HK-2 (cell line): Measurements from ENCODE around the gene AGO1.

Experiments used
- DNase-seq: peaks from one replicate; pipeline ENCODE4 v3.0.0-alpha.2; 2018; ENCODE audit not compliant: unreplicated experiment

The AGO1 gene

DNA sequence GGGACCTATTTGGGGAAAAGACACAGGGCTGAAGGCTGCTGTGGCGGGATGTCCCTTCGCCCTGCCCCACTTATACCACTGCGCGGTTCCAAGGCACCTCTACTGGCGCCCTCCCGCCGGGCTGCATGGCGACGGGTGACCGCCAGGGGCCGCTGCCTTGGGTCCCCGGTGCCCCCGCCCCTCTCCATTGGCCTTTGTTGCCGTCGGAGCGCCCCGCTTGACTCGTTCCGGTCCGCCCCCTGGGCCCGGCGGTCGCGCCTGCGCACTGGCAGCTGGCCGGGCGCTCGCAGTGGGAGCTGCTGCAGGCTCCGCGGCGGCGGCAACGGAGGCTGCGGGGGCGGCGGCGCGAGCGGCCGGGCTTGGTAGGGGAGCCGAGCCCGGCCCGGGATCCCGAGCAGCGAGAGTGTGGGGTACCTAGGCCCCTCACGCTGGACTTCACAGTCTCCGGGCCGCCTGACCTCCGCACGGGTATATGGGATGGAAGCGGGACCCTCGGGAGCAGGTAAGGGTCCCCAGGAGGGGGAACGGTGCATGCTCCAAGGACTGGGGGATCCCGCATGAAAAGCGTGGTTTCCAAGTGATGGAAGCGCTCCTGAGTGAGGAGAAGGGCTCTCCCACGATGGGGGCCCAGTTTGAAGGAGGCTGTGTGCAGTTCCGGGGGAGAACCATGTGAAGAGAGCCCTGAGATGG is at the start of gene AGO1:
Gene AGO1 (plus strand): TSS at position 265 of the 690 bp plus-strand sequence. CDS start 213 bp downstream, at position 478.
- peak; percentile 95 for DNase-seq

DNA sequence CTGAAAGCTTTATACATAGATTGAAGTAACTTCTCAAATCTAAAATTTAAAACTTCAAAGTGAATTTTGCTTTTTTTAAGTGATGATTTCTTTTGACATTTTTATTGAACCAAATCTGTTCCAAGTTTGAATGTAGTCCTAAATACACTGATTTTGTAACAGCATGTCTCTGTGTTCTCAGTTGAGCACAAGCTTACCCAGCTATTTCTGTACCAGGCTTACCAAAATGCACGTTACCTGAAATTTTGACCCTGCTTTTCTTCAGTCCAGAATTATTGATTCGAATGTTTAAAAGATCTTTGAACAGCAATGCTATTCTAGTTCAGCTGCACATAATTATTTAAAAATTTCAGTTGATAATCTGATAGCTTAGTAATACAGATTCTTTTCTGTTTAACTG is 49.6 kb upstream of the AGO1 start:
- DNase-seq = no peak

DNA sequence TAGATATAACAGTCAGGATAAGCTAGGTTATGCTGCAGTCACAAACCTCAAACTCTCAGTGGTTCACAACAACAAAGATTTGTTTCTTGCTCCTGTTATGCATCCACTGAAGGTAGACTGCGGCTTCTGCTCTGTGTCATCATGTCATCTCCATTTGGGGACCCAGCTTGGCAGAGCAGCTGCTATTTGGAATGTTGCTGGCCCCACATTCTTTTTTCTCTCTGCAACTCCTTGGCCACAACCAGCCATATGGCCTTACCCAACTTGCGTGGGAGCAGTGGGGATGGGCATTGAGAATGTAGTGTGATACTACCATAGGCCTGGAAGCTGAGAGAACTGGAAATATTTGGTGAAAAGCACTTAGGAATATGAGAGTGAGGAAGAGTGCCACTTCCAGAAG is 48.8 kb upstream of the AGO1 start:
- DNase-seq = no peak

DNA sequence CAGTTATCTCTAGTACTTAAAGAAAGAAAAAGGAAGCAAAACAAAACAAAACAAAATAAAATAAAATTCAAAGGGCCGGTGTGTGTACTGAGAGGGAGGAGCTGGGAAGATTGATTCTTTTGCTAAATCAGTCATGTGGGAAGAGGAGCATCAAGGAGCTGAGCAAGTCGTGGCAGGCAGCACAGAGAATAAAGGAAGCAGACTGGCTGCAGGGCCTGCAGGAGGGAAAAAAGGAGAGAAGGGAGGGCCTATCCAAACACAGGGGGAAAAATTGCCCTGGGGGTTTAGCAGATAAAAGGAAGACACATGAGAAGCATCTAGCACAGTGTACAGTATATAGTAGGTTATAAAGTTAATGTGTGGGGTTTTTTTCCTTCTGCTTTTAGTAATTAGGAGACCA is 47.6 kb upstream of the AGO1 start:
- no peak for DNase-seq

DNA sequence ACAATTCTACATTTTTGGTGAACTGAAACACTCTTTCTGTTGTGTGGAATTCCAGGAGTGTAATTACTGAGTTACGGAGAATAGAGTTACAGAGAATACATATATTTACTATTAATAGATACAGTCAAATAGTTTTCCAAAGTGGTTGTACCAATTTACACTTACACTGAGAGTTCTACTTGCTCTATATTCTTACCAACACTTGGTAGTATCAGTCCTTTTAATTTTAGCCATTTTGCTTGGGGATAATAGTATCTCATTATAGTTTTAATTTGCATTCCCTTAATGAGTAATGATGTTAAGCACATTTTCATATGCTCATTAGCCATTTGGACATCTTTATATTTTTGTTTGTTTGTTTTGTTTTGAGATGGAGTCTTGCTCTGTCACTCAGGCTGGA is 46.3 kb upstream of the AGO1 start:
- no peak for DNase-seq

DNA sequence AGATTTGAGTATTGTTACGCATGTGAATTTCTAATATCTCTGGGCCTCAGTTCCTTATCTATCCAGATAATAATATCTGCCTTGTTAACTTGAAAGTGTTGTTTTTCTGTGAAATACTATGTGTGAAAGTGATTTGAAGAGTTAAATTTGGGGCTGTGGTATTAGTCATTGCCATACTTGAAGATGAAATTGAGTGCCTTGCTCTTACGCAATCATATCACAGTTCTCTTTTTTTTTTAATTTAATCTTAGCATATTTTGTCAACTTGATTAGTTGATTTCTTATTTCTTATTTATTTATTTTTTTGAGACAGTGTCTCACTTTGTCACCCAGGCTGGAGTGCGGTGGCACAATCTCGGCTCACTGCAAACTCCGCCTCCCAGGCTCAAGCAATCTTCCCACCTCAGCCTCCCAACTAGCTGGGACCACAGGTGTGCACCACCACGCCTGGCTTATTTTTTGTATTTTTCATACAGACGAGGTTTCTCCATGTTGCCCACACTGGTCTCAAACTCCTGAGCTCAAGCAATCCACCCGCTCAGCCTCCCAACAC is 44.2 kb upstream of the AGO1 start:
- no peak for DNase-seq

DNA sequence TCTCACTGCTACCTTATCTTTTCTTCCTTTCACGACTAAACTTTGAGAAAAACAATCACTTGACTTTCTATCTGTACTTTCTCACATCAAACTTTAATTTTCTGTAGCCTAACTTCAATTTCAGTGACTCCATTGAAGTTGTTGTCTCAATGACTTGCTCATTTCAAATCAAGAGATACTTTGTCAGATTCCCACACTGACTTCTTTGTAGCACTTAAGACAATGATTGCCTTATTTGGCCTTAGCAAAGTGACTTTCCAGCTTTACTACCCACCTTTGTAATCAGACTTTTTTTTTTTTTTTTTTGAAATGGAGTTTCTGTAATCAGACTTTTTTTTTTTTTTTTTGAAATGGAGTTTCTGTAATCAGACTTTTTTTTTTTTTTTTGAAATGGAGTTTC is 38.2 kb upstream of the AGO1 start:
- DNase-seq = no peak

DNA sequence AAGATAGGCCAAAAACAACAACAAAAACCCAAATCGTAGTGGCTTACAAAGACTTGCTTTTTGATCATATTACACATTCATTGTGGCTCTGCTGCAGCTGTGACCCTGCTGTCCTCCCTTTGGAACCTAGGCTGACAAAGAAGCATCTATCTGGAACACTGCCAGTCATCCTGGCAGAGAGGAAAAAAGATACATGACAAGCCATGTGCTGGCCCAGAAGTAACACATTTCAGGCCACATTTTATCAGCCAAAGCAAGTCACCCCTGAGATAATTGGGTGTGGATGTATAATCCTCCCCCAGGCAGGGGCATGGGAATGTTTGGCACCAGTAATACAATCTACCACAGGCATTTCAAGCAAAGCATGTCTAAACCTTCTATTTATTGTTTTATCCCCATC is 37.2 kb upstream of the AGO1 start:
- DNase-seq = no peak

DNA sequence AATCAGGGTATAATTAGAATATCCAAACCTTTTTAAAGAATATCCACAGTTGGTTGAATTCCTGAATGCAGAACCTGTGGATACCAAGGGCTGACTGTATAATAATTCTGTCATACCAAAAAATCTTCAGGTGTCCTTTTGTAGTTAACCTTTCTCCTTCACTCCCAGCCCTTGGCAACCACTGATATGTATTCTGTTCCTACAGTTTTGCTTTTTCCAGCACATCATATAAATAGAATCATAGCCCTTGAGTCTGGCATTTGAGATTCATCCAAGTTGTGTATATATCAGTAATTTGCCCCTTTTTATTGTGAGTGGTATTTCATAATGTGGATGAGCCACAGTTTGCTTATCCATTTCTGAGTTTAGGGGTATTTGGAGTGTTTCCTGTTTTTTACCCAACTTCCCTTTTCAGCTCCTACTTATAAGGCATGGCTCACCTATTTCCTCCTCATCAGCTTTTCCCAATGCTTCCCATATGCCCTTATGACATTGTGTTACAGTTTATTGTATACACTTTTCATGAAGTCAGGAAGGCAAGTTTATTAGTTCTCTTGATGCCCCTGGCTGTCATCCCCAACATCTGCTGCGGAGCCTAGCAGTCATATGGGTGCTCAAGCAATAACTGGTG is 35.0 kb upstream of the AGO1 start:
- DNase-seq = no peak

DNA sequence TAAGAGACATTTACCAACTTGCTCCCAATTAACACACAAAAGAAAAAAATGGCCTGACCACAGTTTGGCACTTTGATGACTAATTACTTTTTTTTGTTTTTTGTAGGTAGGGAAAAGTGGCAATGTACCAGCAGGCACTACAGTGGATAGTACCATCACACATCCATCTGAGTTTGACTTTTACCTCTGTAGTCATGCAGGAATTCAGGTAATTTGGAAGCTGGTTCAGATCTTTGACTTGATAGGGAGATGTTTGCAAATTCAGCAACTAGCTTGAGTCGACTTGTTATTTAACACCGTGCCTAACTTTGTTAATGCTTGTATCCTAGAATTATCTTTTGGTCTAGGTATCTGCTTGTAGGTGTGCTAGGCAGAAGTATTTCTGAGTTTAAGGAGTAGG is 33.0 kb upstream of the AGO1 start:
- DNase-seq = no peak

DNA sequence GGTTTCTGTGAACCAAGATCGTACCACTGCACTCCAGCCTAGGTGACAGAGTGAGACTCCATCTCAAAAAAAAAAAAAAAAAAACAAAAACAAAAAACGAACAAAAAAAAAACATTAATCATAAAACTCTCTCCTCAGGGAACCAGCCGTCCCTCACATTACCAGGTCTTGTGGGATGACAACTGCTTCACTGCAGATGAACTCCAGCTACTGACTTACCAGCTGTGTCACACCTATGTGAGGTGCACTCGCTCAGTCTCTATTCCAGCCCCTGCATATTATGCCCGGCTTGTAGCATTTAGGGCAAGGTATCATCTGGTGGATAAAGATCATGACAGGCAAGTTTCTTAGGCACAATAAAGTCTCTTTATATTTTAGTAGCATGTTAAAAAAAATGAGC is 32.3 kb upstream of the AGO1 start:
- DNase-seq = no peak

DNA sequence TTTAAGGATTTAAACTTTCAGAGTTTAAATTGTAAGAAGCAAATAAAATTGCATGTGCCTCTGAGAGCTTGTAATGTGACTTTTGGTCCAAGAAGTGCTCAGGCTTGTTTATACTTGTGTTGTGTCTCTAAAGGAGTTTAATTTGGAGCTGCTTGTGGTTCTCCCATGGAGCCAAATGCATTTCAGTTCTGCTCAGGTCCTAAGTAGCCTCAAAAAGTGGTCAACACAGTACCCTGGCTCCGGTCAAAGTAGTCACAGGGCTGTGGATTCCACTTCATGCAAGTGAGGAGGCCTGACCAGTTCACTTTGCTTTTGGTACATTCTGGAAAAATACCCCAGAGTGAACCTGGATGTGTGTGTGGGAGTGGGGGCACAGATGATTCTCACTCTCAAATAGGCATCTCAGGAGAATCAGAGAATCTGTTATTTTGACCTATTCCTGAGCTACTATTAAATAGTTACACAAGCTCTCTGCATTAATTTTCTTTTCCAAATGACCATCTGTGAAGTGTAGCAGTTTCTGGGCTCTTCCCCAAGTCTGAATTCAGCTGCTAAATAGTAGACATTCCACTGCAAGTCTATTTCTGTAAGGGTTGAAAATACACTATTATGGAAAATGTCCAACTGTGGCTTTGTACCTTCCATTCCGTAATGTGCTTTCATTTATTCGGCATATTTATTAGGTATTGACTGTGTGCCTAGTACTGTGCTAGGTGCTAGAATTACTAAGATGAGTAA is 31.7 kb upstream of the AGO1 start:
- DNase-seq = no peak

DNA sequence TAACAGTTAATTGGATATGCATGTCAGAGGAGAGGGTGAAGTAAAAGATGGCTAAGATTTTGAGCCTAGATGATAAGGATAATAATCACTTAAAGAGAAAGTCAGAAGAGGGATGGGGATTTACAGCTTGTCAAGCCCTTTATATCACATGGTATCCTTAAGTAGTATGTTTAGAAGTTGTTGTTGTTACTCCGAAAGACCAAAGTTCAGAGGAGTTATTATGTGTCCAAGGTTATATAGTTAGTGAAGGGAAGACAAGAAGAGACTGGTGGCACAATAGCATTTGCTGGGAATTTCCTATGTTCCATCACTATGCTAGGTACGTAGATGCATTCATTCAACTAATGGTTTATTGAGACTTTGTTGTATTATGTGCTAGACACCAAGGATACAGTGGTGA is 30.8 kb upstream of the AGO1 start:
- DNase-seq = no peak

DNA sequence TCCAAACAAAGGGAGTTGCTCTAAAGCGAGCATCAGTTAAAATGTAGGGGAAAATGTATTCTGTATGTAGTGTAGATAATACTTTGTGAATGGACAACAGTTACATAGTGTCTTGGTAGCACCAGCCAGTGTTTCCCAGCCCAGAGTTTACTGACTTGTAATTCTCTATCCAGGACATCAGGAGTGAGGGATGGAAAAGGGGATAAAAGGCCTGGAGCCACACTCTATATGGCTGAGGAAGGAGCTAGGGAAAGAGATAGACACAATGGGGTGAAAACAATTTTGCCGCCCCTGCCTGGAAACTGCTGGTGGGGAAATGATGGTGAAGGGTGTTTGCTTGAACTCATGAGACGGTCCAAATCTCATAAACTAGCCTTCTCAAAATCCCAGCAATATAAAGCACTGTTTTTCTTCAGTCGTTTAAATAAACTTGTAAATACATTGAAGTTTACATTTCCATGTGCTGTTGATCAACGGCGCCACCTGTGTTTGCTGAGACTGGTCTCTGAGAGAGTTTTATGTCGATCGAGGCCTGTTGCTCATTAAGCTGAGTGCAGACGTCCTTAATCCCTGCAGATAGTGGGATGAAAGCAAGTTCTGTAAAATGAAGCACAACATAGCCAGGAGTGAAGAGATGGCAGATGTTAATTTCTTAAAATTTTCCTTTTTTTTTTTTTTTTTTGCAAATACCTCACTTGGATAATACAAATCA is 27.9 kb upstream of the AGO1 start:
- no peak for DNase-seq

DNA sequence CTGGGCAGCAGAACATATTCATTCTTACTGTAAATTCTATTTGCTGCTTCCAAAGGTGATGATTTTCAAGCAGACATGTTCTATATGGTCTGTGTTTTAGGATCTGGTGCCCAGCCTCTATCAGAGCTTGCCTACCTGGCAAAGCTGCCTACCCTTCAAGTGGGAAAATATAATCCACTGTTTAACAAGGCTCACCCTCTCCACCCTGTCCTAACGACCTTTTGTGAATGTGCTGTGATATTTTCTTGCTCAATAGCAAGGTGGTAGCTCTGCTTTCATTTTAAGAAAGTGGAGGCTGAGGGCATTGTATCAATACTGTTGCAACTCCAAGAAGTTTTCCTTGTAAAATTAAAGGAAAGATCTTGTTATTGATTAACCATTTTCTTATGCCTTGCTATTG is 26.0 kb upstream of the AGO1 start:
- DNase-seq = no peak

DNA sequence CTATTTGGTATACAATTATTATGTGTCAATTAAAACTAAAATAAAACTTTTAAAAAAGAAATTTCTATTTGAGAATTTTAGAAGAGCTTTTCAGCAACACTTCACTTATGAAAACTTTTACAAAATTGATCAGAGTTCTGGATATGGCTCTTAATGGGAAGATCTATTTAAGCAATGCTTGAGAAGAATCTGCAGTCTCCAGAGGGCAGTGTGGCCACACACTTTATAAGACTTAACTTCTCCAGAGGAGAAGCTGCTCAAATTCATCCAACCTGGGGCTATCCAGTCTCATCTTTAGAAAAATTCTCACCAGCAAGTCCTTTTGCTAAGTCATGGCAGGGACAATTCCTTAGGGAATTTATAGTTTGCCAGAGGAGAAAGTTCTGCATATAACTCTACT is 25.2 kb upstream of the AGO1 start:
- DNase-seq = no peak

DNA sequence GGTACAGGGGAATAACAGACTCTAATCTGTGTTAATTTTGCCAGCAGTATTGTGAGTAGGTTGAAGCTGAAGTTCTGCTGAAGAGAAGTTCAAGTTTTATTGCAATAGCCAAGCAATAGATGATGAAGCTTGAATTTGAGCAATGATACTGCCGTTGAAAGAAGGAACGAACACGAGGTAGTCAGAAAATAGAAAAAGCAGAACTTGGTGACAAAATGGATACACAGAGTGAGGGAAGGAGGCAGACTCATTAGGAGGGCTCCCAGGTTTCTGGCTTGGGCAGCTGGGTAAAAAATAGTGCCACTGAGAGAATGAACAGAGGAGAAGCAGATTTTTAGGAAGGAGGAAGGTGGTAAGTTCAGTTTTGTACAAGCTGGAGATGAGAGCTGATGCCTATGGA is 22.3 kb upstream of the AGO1 start:
- DNase-seq = no peak

DNA sequence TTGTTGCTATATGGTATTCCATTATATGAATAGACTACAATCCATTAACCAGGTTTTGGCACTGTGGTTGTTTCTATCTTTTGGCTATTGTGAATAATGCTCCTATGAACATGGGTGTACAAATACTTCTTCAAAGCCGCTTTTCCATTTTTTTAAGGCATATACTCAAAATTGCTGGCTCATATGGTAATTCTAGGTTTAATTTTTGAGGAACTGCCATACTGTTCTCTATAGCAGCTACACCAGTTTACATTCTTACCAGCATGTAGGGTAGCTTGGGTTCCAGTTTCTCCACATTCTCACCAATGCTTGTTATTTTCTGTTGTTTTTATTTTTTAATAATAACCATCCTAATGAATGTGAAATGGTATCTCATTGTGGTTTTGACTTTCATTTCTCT is 19.9 kb upstream of the AGO1 start:
- no peak for DNase-seq

DNA sequence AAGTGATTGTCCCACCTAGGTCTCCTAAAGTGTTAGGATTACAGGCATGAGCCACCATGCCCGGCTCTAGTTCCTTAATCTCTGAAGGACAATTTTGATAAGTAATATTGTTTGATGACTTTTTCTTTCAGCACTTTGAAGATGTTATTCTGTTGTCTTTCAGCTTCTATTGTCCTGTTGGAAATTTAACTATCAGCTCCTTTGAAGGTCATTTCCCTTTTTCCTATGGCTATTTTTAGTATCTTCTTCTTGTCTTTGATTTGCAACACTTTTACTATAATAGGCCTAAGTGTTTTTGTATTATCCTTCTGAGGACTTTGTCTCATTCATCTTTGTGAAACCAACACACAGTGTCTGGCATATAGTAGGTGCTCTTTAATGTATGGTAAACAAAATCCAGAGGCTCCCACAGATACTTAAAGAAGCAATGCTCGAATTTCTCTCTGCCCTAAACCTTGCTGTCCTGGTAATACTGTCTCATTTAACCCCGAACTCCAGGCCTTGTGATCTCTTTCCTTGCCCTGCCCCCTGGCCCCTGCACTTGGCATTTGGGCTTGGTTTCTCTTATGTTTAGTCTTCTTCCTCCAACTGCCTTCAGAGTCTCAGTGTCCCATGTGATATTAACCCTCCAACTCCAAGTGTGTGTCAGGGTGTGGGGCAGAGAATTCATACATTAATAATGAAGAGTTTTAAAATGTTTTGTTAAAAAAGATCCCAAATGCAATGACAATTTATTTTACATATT is 19.0 kb upstream of the AGO1 start:
- DNase-seq = no peak

DNA sequence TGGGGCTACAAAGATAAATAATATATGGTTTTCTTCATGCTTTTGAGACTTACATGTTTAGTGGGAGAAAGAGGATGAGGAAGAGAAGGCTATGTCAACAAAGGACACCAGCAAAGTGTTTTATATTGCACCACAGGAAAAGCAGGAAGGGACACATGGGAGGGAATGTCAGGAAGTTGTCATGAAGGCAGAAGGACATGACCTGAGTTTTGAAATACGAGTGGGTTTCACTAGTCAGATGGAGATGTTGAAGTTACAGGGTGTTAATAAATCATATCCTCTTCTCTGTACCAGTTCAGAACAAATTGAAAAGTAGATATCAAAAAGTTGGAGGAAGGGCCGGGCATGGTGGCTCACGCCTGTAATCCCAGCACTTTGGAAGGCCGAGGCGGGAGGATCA is 18.2 kb upstream of the AGO1 start:
- no peak for DNase-seq

DNA sequence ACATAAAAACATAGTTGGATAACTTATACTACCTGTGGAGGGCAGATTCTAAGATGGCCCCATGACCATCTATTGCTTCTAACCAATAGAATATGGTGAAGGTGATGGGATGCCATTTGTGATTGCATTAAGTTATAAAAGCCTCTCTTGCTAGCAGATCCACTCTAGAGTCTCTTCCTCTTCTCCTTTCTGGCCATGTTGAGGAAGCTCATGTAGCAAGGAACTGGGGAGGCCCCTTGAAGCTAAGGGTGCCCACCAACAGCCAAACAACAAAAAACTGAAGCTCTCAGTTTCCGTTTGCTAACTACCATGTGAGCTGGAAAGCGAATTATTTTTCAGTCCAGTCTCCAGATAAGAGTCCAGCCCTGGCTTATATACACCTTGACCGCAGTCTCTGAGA is 16.0 kb upstream of the AGO1 start:
- DNase-seq = no peak
